GM12878 (cell line): Measurements from ENCODE around the gene LSM7. TPM values are rescaled to one million over a fixed set of nuclear protein-coding genes. Genes with fewer than 3 reads are reported as not detected.

ENCODE experiments used
- CBX5 ChIP-seq: sonication (generic); IDR thresholded peaks from 2 replicates; pipeline ENCODE4 v1.6.1; 2016; ENCODE audit warnings: low read depth, moderate library complexity, mild to moderate bottlenecking, inconsistent platforms
- CEBPB ChIP-seq, 2 experiments: fragments of 150-350 bp in 1 of 2; IDR thresholded peaks; 2 replicates each; pipeline ENCODE4 v1.6.1; 2012 to 2014; ENCODE audit warnings: low read depth in 2 of 2, low read length in 2 of 2, borderline replicate concordance in 1 of 2, inconsistent platforms in 1 of 2
- CHD4 ChIP-seq: fragments of 200-600 bp; sonication (generic); IDR thresholded peaks from 2 replicates; pipeline ENCODE4 v1.6.1; 2016; ENCODE audit warnings: mild to moderate bottlenecking
- CREM ChIP-seq: IDR thresholded peaks from 2 replicates; pipeline ENCODE4 v1.6.1; 2014; ENCODE audit warnings: antibody characterized with exemption, low read depth
- CUX1 ChIP-seq: IDR thresholded peaks from 2 replicates; pipeline ENCODE4 v1.6.1; 2012; ENCODE audit warnings: improper control_type of control experiment, low read depth, low read length; ENCODE audit not compliant: insufficient replicate concordance
- E2F8 ChIP-seq: fragments of 450-650 bp; IDR thresholded peaks from 2 replicates; pipeline ENCODE4 v1.6.1; 2018; ENCODE audit warnings: mild to moderate bottlenecking, low read depth, moderate library complexity; ENCODE audit not compliant: partially characterized antibody
- ETV6 ChIP-seq, 2 experiments: fragments of 450-650 bp in 1 of 2; IDR thresholded peaks in 1 of 2; conservative IDR thresholded peaks in 1 of 2; 2 replicates each; pipeline ENCODE4 v1.6.1; 2014; ENCODE audit warnings: antibody characterized with exemption in 1 of 2, borderline replicate concordance in 1 of 2, low read depth in 1 of 2, mild to moderate bottlenecking in 1 of 2, moderate library complexity in 1 of 2
- GATAD2B ChIP-seq: fragments of 450-650 bp; conservative IDR thresholded peaks from 2 replicates; pipeline ENCODE4 v1.6.1; 2017; ENCODE audit warnings: low read depth, mild to moderate bottlenecking, moderate library complexity
- LARP7 ChIP-seq: fragments of 450-650 bp; IDR thresholded peaks from 2 replicates; pipeline ENCODE4 v1.6.1; 2017; ENCODE audit warnings: mild to moderate bottlenecking
- POLR2AphosphoS2 ChIP-seq: IDR thresholded peaks from 2 replicates; pipeline ENCODE4 v1.6.1; 2011; ENCODE audit warnings: low read depth, mild to moderate bottlenecking, low read length, improper control_type of control experiment, moderate library complexity
- SP1 ChIP-seq: IDR thresholded peaks from one replicate; pipeline ENCODE4 v1.6.1; 2011; ENCODE audit warnings: low read depth, low read length
- STAT1 ChIP-seq: fragments of 450-650 bp; conservative IDR thresholded peaks from 2 replicates; pipeline ENCODE4 v1.6.1; 2014; ENCODE audit warnings: antibody characterized with exemption, mild to moderate bottlenecking
- STAT3 ChIP-seq: IDR thresholded peaks from 2 replicates; pipeline ENCODE4 v1.6.1; 2011; ENCODE audit warnings: low read depth, low read length, improper control_type of control experiment
- SUZ12 ChIP-seq: fragments of 200-600 bp; sonication (generic); IDR thresholded peaks from one replicate; pipeline ENCODE4 v1.6.1; 2018; ENCODE audit warnings: antibody characterized with exemption, mild to moderate bottlenecking; ENCODE audit not compliant: unreplicated experiment
- USF1 ChIP-seq: IDR thresholded peaks from 2 replicates; pipeline ENCODE4 v1.6.1; 2011; ENCODE audit warnings: borderline replicate concordance, low read depth, mild to moderate bottlenecking, moderate library complexity, mixed read lengths, low read length; ENCODE audit not compliant: insufficient read depth; ENCODE audit errors: extremely low read length
- ZNF207 ChIP-seq: fragments of 450-650 bp; IDR thresholded peaks from 2 replicates; pipeline ENCODE4 v1.6.1; 2014; ENCODE audit warnings: antibody characterized with exemption, mild to moderate bottlenecking, borderline replicate concordance
- polyA plus RNA-seq, 11 experiments: library from polyadenylated mRNA; depleted of rRNA in 4 of 11; unstranded in 6 of 11; stranded (reverse) in 5 of 11; fragments of >200 nt; fragmentation: Nextera tagmentation in 4 of 11; fragmentation: Illumina TruSeq in 1 of 11; extraction: Ambion mirVana in 4 of 11; extraction: Trizol in 1 of 11; gene quantifications; 1 replicate in 1 of 11; 2 replicates in 10 of 11; pipeline versions ENCODE4 v1.2.1 to v1.2.3, GENCODE V29; 2011 to 2016; ENCODE audit warnings: inconsistent platforms in 2 of 11, missing spikeins in 2 of 11, low read depth in 1 of 11
- total RNA-seq, 4 experiments: library from RNA; depleted of rRNA in 3 of 4; stranded (reverse); fragments of >200 nt in 3 of 4; fragmentation: Illumina TruSeq in 1 of 4; extraction: Trizol in 1 of 4; gene quantifications; 2 replicates each; pipeline versions ENCODE4 v1.2.1 to v1.2.3, GENCODE V29; 2013 to 2021
- TF ChIP-seq, protein P1 (sequence below): fragments of 450-650 bp; formaldehyde crosslinking; IDR thresholded peaks from 2 replicates; pipeline ENCODE4 v1.4.0; 2022; ENCODE audit warnings: mild to moderate bottlenecking, moderate library complexity

LSM7 gene
- total and polyA plus RNA-seq, 10 of the 15 experiments (the other 5 are each of a cell fraction or from before 2014, with no cell fraction given), result 24.4 to 424 (median 217) TPM

DNA sequence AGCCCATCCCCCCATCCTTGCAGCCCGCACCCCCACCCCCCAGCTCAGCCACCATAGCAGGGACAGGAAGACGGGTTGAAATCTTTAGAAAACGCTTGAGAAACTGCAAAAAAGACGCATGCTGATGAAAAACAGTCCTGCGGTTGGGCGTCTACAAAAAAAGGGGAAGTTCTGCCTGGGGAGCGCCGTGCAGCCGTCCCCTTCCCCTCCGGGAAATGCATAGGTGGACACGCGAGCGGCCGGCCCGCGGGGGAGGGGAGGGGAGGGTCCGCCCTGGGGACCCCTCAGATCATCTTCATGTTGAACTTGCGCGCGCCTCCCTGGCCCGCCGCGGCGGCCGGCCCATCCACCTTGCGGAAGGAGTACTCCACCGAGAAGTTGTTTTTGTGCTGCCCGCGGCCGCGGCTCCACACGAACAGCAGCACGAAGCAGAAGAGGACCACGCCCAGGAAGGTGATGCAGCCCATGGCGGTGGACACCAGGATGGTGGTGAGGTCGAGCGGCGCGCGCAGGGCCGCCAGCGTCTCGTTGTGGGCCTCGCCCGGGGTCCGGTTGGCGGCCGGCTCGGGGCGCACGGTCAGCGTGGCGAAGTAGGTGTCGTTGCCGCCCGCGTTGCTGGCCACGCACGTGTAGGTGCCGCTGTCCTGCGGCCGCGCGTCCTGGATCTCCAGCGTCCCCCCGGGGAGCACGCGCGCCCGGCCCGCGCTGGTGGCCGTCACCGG is 38.5 kb downstream of the LSM7 start (continued):
- TF ChIP-seq POLR2AphosphoS2 (no peak), USF1 (no peak), CHD4 (no peak), GATAD2B (peak; percentile 93), CBX5 (no peak), STAT1 (no peak), E2F8 (no peak), STAT3 (no peak), CREM (peak; percentile 79), SP1 (peak; percentile 40), LARP7 (0 out of 2 replicates have a peak, but pooled peaks have one; percentile 70), SUZ12 (no peak), ZNF207 (peak; percentile 11; the same call in 1 of the 2 replicates), CEBPB (IDR thresholded peaks at IDR 0.05; ENCODE audit: borderline replicate concordance in 1 of 2, low read depth in 2 of 2, low read length in 2 of 2) (no peak), CUX1 (no peak), ETV6 (conservative IDR thresholded peaks at IDR 0.05 in 1 of 2, IDR thresholded peaks at IDR 0.05 in 1 of 2; ENCODE audit: borderline replicate concordance in 1 of 2, low read depth in 1 of 2) (peak in 1 of 2 experiments; percentile 52; a peak in 1 of 4 replicates)
- TF ChIP-seq, protein P1, sequence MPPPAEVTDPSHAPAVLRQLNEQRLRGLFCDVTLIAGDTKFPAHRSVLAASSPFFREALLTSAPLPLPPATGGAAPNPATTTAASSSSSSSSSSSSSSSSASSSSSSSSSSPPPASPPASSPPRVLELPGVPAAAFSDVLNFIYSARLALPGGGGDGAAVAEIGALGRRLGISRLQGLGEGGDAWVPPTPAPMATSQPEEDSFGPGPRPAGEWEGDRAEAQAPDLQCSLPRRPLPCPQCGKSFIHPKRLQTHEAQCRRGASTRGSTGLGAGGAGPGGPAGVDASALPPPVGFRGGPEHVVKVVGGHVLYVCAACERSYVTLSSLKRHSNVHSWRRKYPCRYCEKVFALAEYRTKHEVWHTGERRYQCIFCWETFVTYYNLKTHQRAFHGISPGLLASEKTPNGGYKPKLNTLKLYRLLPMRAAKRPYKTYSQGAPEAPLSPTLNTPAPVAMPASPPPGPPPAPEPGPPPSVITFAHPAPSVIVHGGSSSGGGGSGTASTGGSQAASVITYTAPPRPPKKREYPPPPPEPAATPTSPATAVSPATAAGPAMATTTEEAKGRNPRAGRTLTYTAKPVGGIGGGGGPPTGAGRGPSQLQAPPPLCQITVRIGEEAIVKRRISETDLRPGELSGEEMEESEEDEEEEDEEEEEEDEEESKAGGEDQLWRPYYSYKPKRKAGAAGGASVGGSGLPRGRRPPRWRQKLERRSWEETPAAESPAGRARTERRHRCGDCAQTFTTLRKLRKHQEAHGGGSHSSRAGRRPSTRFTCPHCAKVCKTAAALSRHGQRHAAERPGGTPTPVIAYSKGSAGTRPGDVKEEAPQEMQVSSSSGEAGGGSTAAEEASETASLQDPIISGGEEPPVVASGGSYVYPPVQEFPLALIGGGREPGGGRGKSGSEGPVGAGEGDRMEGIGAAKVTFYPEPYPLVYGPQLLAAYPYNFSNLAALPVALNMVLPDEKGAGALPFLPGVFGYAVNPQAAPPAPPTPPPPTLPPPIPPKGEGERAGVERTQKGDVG (CRISPR knock-in tag), result no peak
